ACC112 (cell line): ENCODE measurements around the gene SOCS3.

Source experiments
- H2AFZ ChIP-seq: fragments of 200-600 bp; sonication (generic); one replicate; pipeline ENCODE4 v1.6.0; 2017; ENCODE audit warnings: antibody characterized with exemption, low read length; ENCODE audit not compliant: unreplicated experiment
- H3K27ac ChIP-seq: fragments of 200-600 bp; sonication (generic); 2 replicates; pipeline ENCODE4 v1.5.1; 2014; ENCODE audit warnings: low read depth, mild to moderate bottlenecking, antibody characterized with exemption, low read length, moderate library complexity
- H3K27me3 ChIP-seq: fragments of 200-600 bp; sonication (generic); 2 replicates; pipeline ENCODE4 v1.6.1; 2014; ENCODE audit warnings: mild to moderate bottlenecking, antibody characterized with exemption, low read length, moderate library complexity, mixed read lengths; ENCODE audit not compliant: insufficient read depth
- H3K36me3 ChIP-seq: fragments of 200-600 bp; sonication (generic); 2 replicates; pipeline ENCODE4 v1.6.1; 2016; ENCODE audit warnings: mild to moderate bottlenecking, antibody characterized with exemption, low read length, moderate library complexity, mixed read lengths; ENCODE audit not compliant: insufficient read depth
- H3K4me1 ChIP-seq: fragments of 200-600 bp; sonication (generic); one replicate; pipeline ENCODE4 v1.6.1; 2016; ENCODE audit warnings: low read length, mixed read lengths; ENCODE audit not compliant: insufficient read depth, unreplicated experiment, control insufficient read depth
- H3K4me3 ChIP-seq: fragments of 200-600 bp; sonication (generic); 2 replicates; pipeline ENCODE4 v1.5.1; 2014; ENCODE audit warnings: mild to moderate bottlenecking, low read depth, low read length
- H3K79me2 ChIP-seq: fragments of 200-600 bp; sonication (generic); one replicate; pipeline ENCODE4 v1.6.0; 2016; ENCODE audit warnings: low read length; ENCODE audit not compliant: control insufficient read depth, unreplicated experiment, insufficient read depth

Gene SOCS3

GRCh38 chr17:78358538-78359320 lies 1.1 kb downstream of the SOCS3 start:
- Histone ChIP-seq H3K27ac (peak overlapping the region; percentile 87), H3K4me1 (peaks cover 21% of the 10 kb centered on the region), H3K27me3 (no peaks in the 10 kb centered on the region), H3K4me3 (peak overlapping the region; percentile 97), H3K36me3 (peaks cover 8% of the 10 kb centered on the region; the same call in 1 of the 2 replicates), H2AFZ (no peak overlapping the region), H3K79me2 (peaks cover 42% of the 10 kb centered on the region)

GRCh38 chr17:78357672-78358537 lies 2.0 kb downstream of the SOCS3 start:
- H3K36me3 ChIP-seq: peaks cover 8% of the 10 kb centered on the region; the same call in 1 of the 2 replicates
- H3K27ac ChIP-seq: peak overlapping the region; percentile 87
- peaks cover 42% of the 10 kb centered on the region for H3K79me2 ChIP-seq
- no peaks in the 10 kb centered on the region for H3K27me3 ChIP-seq
- peak overlapping the region; percentile 97 for H3K4me3 ChIP-seq
- H3K4me1 ChIP-seq: peaks cover 25% of the 10 kb centered on the region
- H2AFZ ChIP-seq: no peak overlapping the region

- peak overlapping the region; percentile 87 for H3K27ac ChIP-seq
- peak overlapping the region; percentile 97 for H3K4me3 ChIP-seq
- H3K27me3 ChIP-seq: no peaks in the 10 kb centered on the region
- peaks cover 29% of the 10 kb centered on the region for H3K4me1 ChIP-seq
- peaks cover 42% of the 10 kb centered on the region for H3K79me2 ChIP-seq
- peaks cover 8% of the 10 kb centered on the region; the same call in 1 of the 2 replicates for H3K36me3 ChIP-seq
- no peak overlapping the region for H2AFZ ChIP-seq
Observed at GRCh38 chr17:78357177-78357586, 2.7 kb downstream of the SOCS3 start.

GRCh38 chr17:78356101-78356713 lies 3.7 kb downstream of the SOCS3 start:
- H2AFZ ChIP-seq: no peak overlapping the region
- peaks cover 8% of the 10 kb centered on the region; the same call in 1 of the 2 replicates for H3K36me3 ChIP-seq
- H3K4me3 ChIP-seq: peak overlapping the region; percentile 26; the same call in 1 of the 2 replicates
- peaks cover 42% of the 10 kb centered on the region for H3K79me2 ChIP-seq
- H3K27me3 ChIP-seq: no peaks in the 10 kb centered on the region
- peak overlapping the region; percentile 87 for H3K27ac ChIP-seq
- H3K4me1 ChIP-seq: peaks cover 39% of the 10 kb centered on the region

- H3K79me2 ChIP-seq: peaks cover 42% of the 10 kb centered on the region
- H3K4me1 ChIP-seq: peaks cover 43% of the 10 kb centered on the region
- H3K27me3 ChIP-seq: no peaks in the 10 kb centered on the region
- H2AFZ ChIP-seq: no peak overlapping the region
- no peak overlapping the region for H3K4me3 ChIP-seq
- H3K36me3 ChIP-seq: peaks cover 8% of the 10 kb centered on the region; the same call in 1 of the 2 replicates
- peak overlapping the region; percentile 87 for H3K27ac ChIP-seq
Observed at GRCh38 chr17:78355701-78356100, 4.2 kb downstream of the SOCS3 start.

- H3K36me3 ChIP-seq: peaks cover 8% of the 10 kb centered on the region; the same call in 1 of the 2 replicates
- H3K79me2 ChIP-seq: peaks cover 42% of the 10 kb centered on the region
- H3K4me3 ChIP-seq: no peak overlapping the region
- H3K4me1 ChIP-seq: peaks cover 49% of the 10 kb centered on the region
- H3K27me3 ChIP-seq: no peaks in the 10 kb centered on the region
- H3K27ac ChIP-seq: peak overlapping the region; percentile 87
- no peak overlapping the region for H2AFZ ChIP-seq
Observed at GRCh38 chr17:78355045-78355641, 4.7 kb downstream of the SOCS3 start.

GRCh38 chr17:78353834-78354233 lies 6.0 kb downstream of the SOCS3 start:
- Histone ChIP-seq H3K27ac (peak overlapping the region; percentile 87), H2AFZ (no peak overlapping the region), H3K4me1 (peaks cover 54% of the 10 kb centered on the region), H3K36me3 (peaks cover 8% of the 10 kb centered on the region; the same call in 1 of the 2 replicates), H3K4me3 (peak overlapping the region; percentile 41; the same call in 1 of the 2 replicates), H3K79me2 (peaks cover 32% of the 10 kb centered on the region), H3K27me3 (no peaks in the 10 kb centered on the region)

- H3K79me2 ChIP-seq: peaks cover 10% of the 10 kb centered on the region
- peak overlapping the region; percentile 87 for H3K27ac ChIP-seq
- H3K4me3 ChIP-seq: 0 out of 2 replicates have a peak overlapping the region, but pooled peaks have one; percentile 40
- no peak overlapping the region for H2AFZ ChIP-seq
- no peaks in the 10 kb centered on the region for H3K27me3 ChIP-seq
- H3K36me3 ChIP-seq: no peaks in the 10 kb centered on the region
- H3K4me1 ChIP-seq: peaks cover 54% of the 10 kb centered on the region
Observed at GRCh38 chr17:78351449-78352006, 8.3 kb downstream of the SOCS3 start.

GRCh38 chr17:78349891-78350642 lies 9.8 kb downstream of the SOCS3 start:
- Histone ChIP-seq H3K27ac (no peak overlapping the region), H3K36me3 (no peaks in the 10 kb centered on the region), H2AFZ (no peak overlapping the region), H3K27me3 (no peaks in the 10 kb centered on the region), H3K4me3 (no peak overlapping the region), H3K4me1 (peaks cover 42% of the 10 kb centered on the region), H3K79me2 (no peaks in the 10 kb centered on the region)
